T-helper 1 cell treated with Interleukin-12 subunit alpha and Interleukin-12 subunit beta and Interleukin-4 antibody, amounts not matched to agents 30 ng/mL and 1 ng/mL, for 36 hours (primary cell): ENCODE data around the gene HYI. TPM values are rescaled to one million over a fixed set of nuclear protein-coding genes. Genes with fewer than 3 reads are reported as not detected.
"Not testable (repeated sequence)": the region's sequence is repeated elsewhere in the genome, so short reads cannot be mapped to it uniquely, and the experiment has no call there.

Experiments used
- intact Hi-C: fragments of 100-400 bp; cut with micrococcal nuclease; formaldehyde crosslinking; loops from one replicate; pipeline ENCODE4 v1.15.1; 2024
- total RNA-seq: library from RNA; stranded (reverse); gene quantifications from 2 replicates; pipeline ENCODE4 v1.2.3, GENCODE V29; 2022

The HYI gene
- total RNA-seq, 1 donor from 2014 or later, result 18.3 TPM

GRCh38 chr1:43465505-43466067 is 11.9 kb upstream of the HYI start:
- intact Hi-C loops, result no loop called here

- intact Hi-C loops, result no loop called here
Measured at GRCh38 chr1:43464681-43465504, 11.2 kb upstream of the HYI start.

GRCh38 chr1:43463479-43463878 is 9.7 kb upstream of the HYI start:
- intact Hi-C loops, result no loop called here

- intact Hi-C loops, result no loop called here
Measured at GRCh38 chr1:43460988-43461693, 7.4 kb upstream of the HYI start.

GRCh38 chr1:43458379-43458778 is 4.6 kb upstream of the HYI start:
- intact Hi-C loops, result not testable (repeated sequence)

- intact Hi-C loops, result loop anchor here (2.0 kb wide), 1 partner anchor 97 kb away; the partner anchor contains the start of gene CDC20
Measured at GRCh38 chr1:43455213-43455889, 1.6 kb upstream of the HYI start.

- intact Hi-C loops, result loop anchor here (1.0 to 2.0 kb wide), 6 partner anchors 65 to 480 kb away; partner anchors contain the start of genes CDC20, CFAP57, EBNA1BP2 and MED8
Measured at GRCh38 chr1:43454270-43455011, 710 bp upstream of the HYI start.

- intact Hi-C loops, result loop anchor here (2.0 kb wide), 1 partner anchor 84 kb away; the partner anchor contains the start of gene ELOVL1
Measured at GRCh38 chr1:43452789-43453441, 816 bp downstream of the HYI start.

- intact Hi-C loops, result loop anchor here (2.0 kb wide), 1 partner anchor 83 kb away; the partner anchor contains the start of gene ELOVL1
Measured at GRCh38 chr1:43451701-43452532, 1.8 kb downstream of the HYI start.

- intact Hi-C loops, result no loop called here
Measured at GRCh38 chr1:43451157-43451591, 2.6 kb downstream of the HYI start.

- intact Hi-C loops, result no loop called here
Measured at GRCh38 chr1:43450251-43450941, 3.3 kb downstream of the HYI start.

- intact Hi-C loops, result no loop called here
Measured at GRCh38 chr1:43449708-43450069, 4.0 kb downstream of the HYI start.

- intact Hi-C loops, result no loop called here
Measured at GRCh38 chr1:43448955-43449707, 4.6 kb downstream of the HYI start.

GRCh38 chr1:43447891-43448708 is 5.6 kb downstream of the HYI start:
- intact Hi-C loops, result no loop called here

GRCh38 chr1:43446881-43447835 is 6.6 kb downstream of the HYI start:
- intact Hi-C loops, result no loop called here

GRCh38 chr1:43446388-43446740 is 7.4 kb downstream of the HYI start:
- intact Hi-C loops, result no loop called here
